Neural cell (in vitro differentiated cells): Measurements from ENCODE around the gene LIN7B. TPM values are rescaled to one million over a fixed set of nuclear protein-coding genes. Genes with fewer than 3 reads are reported as not detected.
"Not testable (repeated sequence)": the region's sequence is repeated elsewhere in the genome, so short reads cannot be mapped to it uniquely, and the experiment has no call there.

Source experiments
- H2AFZ ChIP-seq: fragments of 200-600, 300-800 bp; sonication (generic), shearing (Covaris generic); 2 replicates; pipeline ENCODE4 v1.6.0; 2014; ENCODE audit warnings: low read depth, mild to moderate bottlenecking, antibody characterized with exemption, low read length, moderate library complexity
- H3F3A ChIP-seq: fragments of 200-600 bp; shearing (Covaris generic); 2 replicates; pipeline ENCODE4 v1.6.1; 2016; ENCODE audit warnings: mild to moderate bottlenecking, moderate library complexity, mixed read lengths, antibody characterized with exemption, low read length; ENCODE audit not compliant: insufficient read depth, poor library complexity, severe bottlenecking
- H3K27ac ChIP-seq: fragments of 200-600, 300-800 bp; sonication (generic), shearing (Covaris generic); 2 replicates; pipeline ENCODE4 v1.5.1; 2014; ENCODE audit warnings: mild to moderate bottlenecking, low read length, moderate library complexity
- H3K27me3 ChIP-seq: fragments of 300-800, 200-600 bp; sonication (generic), shearing (Covaris generic); 2 replicates; pipeline ENCODE4 v1.6.0; 2014; ENCODE audit warnings: mild to moderate bottlenecking, low read depth, low read length, moderate library complexity; ENCODE audit not compliant: insufficient read depth
- H3K36me3 ChIP-seq: fragments of 300-800, 200-600 bp; sonication (generic), shearing (Covaris generic); 2 replicates; pipeline ENCODE4 v1.5.1; 2014; ENCODE audit warnings: mild to moderate bottlenecking, antibody characterized with exemption, low read length, moderate library complexity; ENCODE audit not compliant: insufficient read depth
- H3K4me2 ChIP-seq: fragments of 300-800, 200-600 bp; sonication (generic), shearing (Covaris generic); 2 replicates; pipeline ENCODE4 v1.6.0; 2014; ENCODE audit warnings: mild to moderate bottlenecking, low read length
- H3K4me3 ChIP-seq: fragments of 300-800, 200-600 bp; sonication (generic), shearing (Covaris generic); 2 replicates; pipeline ENCODE4 v1.5.1; 2014; ENCODE audit warnings: mild to moderate bottlenecking, low read length, moderate library complexity
- H3K79me2 ChIP-seq: fragments of 200-600 bp; shearing (Covaris generic); replicated peaks from 2 replicates; pipeline ENCODE4 v1.6.0; 2014; ENCODE audit warnings: mild to moderate bottlenecking, low read length, moderate library complexity; ENCODE audit not compliant: insufficient read depth
- H3K9ac ChIP-seq: fragments of 300-800, 200-600 bp; sonication (generic), shearing (Covaris generic); 2 replicates; pipeline ENCODE4 v1.6.1; 2016; ENCODE audit warnings: mild to moderate bottlenecking, low read length, mixed read lengths
- H3K9me2 ChIP-seq: fragments of 200-600 bp; shearing (Covaris generic); 2 replicates; pipeline ENCODE4 v1.6.1; 2016; ENCODE audit warnings: mild to moderate bottlenecking, low read length, mixed read lengths; ENCODE audit not compliant: insufficient read depth
- H3K9me3 ChIP-seq: fragments of 200-600, 300-800 bp; sonication (generic), shearing (Covaris generic); 2 replicates; pipeline ENCODE4 v1.6.1; 2016; ENCODE audit warnings: mild to moderate bottlenecking, mixed run types, low read length, moderate library complexity, mixed read lengths
- H4K20me1 ChIP-seq: fragments of 200-600 bp; shearing (Covaris generic); 2 replicates; pipeline ENCODE4 v1.6.1; 2016; ENCODE audit warnings: mild to moderate bottlenecking, mixed run types; ENCODE audit not compliant: insufficient read depth
- EP300 ChIP-seq: fragments of 450-650 bp; conservative IDR thresholded peaks from 2 replicates; pipeline ENCODE4 v1.6.1; 2014; ENCODE audit warnings: antibody characterized with exemption, mild to moderate bottlenecking, moderate library complexity; ENCODE audit not compliant: poor library complexity, severe bottlenecking
- EZH2 ChIP-seq: fragments of 200-600, 300-800 bp; shearing (Covaris generic), sonication (generic); IDR thresholded peaks from 2 replicates; pipeline ENCODE4 v1.6.1; 2014; ENCODE audit warnings: antibody characterized with exemption, low read length, borderline replicate concordance, mild to moderate bottlenecking; ENCODE audit not compliant: insufficient read depth, poor library complexity, severe bottlenecking
- MXI1 ChIP-seq: fragments of 450-650 bp; conservative IDR thresholded peaks from 2 replicates; pipeline ENCODE4 v1.6.1; 2014; ENCODE audit warnings: antibody characterized with exemption, mild to moderate bottlenecking; ENCODE audit not compliant: poor library complexity, severe bottlenecking
- POLR2AphosphoS5 ChIP-seq: IDR thresholded peaks from 2 replicates; pipeline ENCODE4 v1.6.1; 2012
- RAD21 ChIP-seq: fragments of 450-650 bp; conservative IDR thresholded peaks from 2 replicates; pipeline ENCODE4 v1.6.1; 2014; ENCODE audit warnings: antibody characterized with exemption, mild to moderate bottlenecking, moderate library complexity
- SMC3 ChIP-seq: fragments of 450-650 bp; conservative IDR thresholded peaks from 2 replicates; pipeline ENCODE4 v1.6.1; 2014; ENCODE audit warnings: antibody characterized with exemption, mild to moderate bottlenecking, moderate library complexity; ENCODE audit not compliant: poor library complexity
- TAF1 ChIP-seq: IDR thresholded peaks from 2 replicates; pipeline ENCODE4 v1.6.1; 2012; ENCODE audit warnings: low read depth
- polyA plus RNA-seq: library from polyadenylated mRNA; depleted of rRNA; stranded (reverse); fragments of >200 nt; gene quantifications from 2 replicates; pipeline ENCODE4 v1.2.3, GENCODE V29; 2014
- TF ChIP-seq, protein P1 (sequence below): IDR thresholded peaks from 2 replicates; pipeline ENCODE4 v1.6.1; 2012; ENCODE audit warnings: borderline replicate concordance
- TF ChIP-seq, protein P2 (sequence below): fragments of 450-650 bp; IDR thresholded peaks from 2 replicates; pipeline ENCODE4 v1.5.1; 2014; ENCODE audit warnings: antibody characterized with exemption, mild to moderate bottlenecking, moderate library complexity; ENCODE audit not compliant: poor library complexity, severe bottlenecking

The LIN7B gene
- polyA plus RNA-seq, 1 donor from 2014 or later, result 88.7 TPM

DNA sequence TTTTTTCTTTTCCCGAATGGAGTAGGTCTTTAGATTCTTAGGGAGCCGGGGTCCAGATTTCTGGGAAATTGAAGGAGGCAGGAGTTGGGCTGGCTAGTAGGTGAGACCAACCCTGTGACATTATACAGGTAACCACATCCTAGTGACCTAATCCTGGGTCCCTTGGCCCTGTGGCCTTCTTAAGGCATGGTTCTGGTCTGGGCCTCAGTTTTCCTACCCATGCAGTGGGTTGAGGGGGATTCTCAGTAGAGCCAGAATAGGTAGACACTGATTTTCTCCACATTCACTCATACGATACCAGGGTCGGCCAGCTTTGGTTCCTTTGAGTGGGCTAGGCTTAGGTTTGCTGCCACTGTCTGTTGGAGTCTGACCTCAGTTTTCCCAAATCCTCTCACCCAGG is 12.4 kb downstream of the LIN7B start:
- H3K79me2 ChIP-seq, result no peaks in the 10 kb centered on the region
- no peak overlapping the region for H3K9ac ChIP-seq
- no peak overlapping the region for H3K4me3 ChIP-seq
- H3K9me3 ChIP-seq, result no peaks in the 10 kb centered on the region
- no peaks in the 10 kb centered on the region for H3K36me3 ChIP-seq
- H3K27ac ChIP-seq, result no peak overlapping the region
- H2AFZ ChIP-seq, result no peak overlapping the region
- no peaks in the 10 kb centered on the region for H3F3A ChIP-seq
- H3K9me2 ChIP-seq, result no peaks in the 10 kb centered on the region
- H3K4me2 ChIP-seq, result no peak overlapping the region
- H4K20me1 ChIP-seq, result no peaks in the 10 kb centered on the region
- TF ChIP-seq MXI1 (no peak), EP300 (no peak), RAD21 (no peak), SMC3 (no peak), EZH2 (no peak), TAF1 (no peak), POLR2AphosphoS5 (no peak)
- TF ChIP-seq, protein P1, sequence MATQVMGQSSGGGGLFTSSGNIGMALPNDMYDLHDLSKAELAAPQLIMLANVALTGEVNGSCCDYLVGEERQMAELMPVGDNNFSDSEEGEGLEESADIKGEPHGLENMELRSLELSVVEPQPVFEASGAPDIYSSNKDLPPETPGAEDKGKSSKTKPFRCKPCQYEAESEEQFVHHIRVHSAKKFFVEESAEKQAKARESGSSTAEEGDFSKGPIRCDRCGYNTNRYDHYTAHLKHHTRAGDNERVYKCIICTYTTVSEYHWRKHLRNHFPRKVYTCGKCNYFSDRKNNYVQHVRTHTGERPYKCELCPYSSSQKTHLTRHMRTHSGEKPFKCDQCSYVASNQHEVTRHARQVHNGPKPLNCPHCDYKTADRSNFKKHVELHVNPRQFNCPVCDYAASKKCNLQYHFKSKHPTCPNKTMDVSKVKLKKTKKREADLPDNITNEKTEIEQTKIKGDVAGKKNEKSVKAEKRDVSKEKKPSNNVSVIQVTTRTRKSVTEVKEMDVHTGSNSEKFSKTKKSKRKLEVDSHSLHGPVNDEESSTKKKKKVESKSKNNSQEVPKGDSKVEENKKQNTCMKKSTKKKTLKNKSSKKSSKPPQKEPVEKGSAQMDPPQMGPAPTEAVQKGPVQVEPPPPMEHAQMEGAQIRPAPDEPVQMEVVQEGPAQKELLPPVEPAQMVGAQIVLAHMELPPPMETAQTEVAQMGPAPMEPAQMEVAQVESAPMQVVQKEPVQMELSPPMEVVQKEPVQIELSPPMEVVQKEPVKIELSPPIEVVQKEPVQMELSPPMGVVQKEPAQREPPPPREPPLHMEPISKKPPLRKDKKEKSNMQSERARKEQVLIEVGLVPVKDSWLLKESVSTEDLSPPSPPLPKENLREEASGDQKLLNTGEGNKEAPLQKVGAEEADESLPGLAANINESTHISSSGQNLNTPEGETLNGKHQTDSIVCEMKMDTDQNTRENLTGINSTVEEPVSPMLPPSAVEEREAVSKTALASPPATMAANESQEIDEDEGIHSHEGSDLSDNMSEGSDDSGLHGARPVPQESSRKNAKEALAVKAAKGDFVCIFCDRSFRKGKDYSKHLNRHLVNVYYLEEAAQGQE, result no peak
- TF ChIP-seq, protein P2, sequence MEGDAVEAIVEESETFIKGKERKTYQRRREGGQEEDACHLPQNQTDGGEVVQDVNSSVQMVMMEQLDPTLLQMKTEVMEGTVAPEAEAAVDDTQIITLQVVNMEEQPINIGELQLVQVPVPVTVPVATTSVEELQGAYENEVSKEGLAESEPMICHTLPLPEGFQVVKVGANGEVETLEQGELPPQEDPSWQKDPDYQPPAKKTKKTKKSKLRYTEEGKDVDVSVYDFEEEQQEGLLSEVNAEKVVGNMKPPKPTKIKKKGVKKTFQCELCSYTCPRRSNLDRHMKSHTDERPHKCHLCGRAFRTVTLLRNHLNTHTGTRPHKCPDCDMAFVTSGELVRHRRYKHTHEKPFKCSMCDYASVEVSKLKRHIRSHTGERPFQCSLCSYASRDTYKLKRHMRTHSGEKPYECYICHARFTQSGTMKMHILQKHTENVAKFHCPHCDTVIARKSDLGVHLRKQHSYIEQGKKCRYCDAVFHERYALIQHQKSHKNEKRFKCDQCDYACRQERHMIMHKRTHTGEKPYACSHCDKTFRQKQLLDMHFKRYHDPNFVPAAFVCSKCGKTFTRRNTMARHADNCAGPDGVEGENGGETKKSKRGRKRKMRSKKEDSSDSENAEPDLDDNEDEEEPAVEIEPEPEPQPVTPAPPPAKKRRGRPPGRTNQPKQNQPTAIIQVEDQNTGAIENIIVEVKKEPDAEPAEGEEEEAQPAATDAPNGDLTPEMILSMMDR, result no peak
- no peaks in the 10 kb centered on the region for H3K27me3 ChIP-seq

DNA sequence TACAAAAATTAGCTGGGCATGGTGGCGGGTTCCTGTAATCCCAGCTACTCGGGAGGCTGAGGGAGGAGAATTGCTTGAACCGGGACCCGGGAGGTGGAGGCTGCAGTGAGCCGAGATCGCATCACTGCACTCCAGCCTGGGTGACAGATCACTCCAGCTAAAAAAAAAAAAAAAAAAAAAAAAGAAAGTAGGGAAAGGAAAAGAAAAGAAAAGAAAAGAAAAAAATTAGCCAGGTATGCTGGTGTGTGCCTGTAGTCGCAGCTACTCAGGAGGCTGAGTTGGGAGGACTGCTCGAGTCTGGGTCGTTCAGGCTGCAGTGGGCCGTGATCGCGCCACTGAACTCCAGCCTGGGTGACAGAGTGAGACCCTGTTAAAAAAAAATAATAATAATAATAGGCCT is 13.1 kb downstream of the LIN7B start:
- H3K36me3 ChIP-seq, H3K4me3 ChIP-seq, H3K9me2 ChIP-seq, H2AFZ ChIP-seq, H3K79me2 ChIP-seq, H3K9me3 ChIP-seq, H3K9ac ChIP-seq, H3K27me3 ChIP-seq, H4K20me1 ChIP-seq, H3K4me2 ChIP-seq, H3F3A ChIP-seq: not testable (repeated sequence)
- peak overlapping the region; percentile 42 for H3K27ac ChIP-seq
